HepG2 (cell line): ENCODE data around the gene DAPK3.

Source experiments
- HMGXB3 ChIP-seq: sonication (generic); formaldehyde crosslinking; IDR thresholded peaks from 2 replicates; pipeline ENCODE4 v1.4.0; 2020; ENCODE audit warnings: missing genetic modification reagents, borderline replicate concordance
- JUNB ChIP-seq: sonication (generic); formaldehyde crosslinking; IDR thresholded peaks from 2 replicates; pipeline ENCODE4 v1.8.0; 2022; ENCODE audit warnings: missing genetic modification reagents, mild to moderate bottlenecking, borderline replicate concordance

GRCh38 chr19:3949294-3949693, 21.6 kb downstream of the DAPK3 start:
- TF ChIP-seq HMGXB3 (CRISPR knock-in tag) (no peak), JUNB (CRISPR knock-in tag) (no peak)
